ENCODE data around the gene UBE2L3.
A peak's percentile ranks its signal among the peaks of the same experiment; 100 is the strongest.
"Not testable (repeated sequence)": the region's sequence is repeated elsewhere in the genome, so short reads cannot be mapped to it uniquely, and the experiment has no call there.

Gene UBE2L3

DNA sequence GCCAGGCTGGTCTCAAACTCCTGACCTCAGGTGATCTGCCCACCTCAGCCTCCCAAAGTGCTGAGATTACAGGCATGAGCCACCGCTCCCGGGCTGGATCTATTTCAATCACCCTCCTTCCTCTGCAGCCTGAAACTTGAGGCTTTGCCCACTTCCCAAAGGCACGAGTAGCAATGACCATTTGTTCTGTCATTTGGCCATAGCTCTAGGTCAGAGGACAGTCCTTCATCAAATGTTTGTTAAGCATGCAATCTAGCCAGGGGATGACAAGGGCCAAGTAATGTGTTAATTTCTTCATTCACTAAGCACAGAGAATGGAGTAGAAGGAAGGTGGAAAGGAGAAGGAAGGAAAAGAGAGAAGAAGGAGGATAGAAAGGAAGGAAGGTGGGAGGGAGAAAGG is 6.9 kb upstream of the UBE2L3 start:
- not testable (repeated sequence) for H3K9me3 ChIP-seq (ENCODE audit: low read depth, low read length); H3K27ac ChIP-seq; H3K36me3 ChIP-seq (ENCODE audit: insufficient read depth, low read length); H3K9ac ChIP-seq (ENCODE audit: insufficient read length); H3K4me3 ChIP-seq; DNase-seq (ENCODE audit: low read depth, low spot score)

DNA sequence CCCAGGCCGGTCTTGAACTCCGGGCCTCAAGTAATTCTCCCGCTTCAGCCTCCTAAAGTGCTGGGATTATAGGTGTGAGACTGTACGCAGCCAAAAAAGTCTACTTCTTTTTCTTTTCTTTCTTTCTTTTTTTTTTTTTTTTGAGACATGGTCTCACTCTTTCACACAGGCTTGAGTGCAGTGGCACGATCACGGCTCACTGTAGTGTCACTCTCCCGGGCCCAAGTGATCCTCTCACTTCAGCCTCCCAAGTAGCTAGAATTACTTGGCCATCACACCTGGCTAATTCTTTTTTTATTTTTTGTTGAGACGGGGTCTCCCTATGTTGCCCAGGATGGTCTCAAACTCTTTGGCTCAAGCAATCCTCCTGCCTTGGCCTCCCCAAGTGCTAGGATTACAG is 3.6 kb upstream of the UBE2L3 start:
- DNase-seq (ENCODE audit: low read depth, low spot score), result no peak
- TF ChIP-seq POLR2AphosphoS5 (IDR thresholded peaks at IDR 0.05; ENCODE audit: borderline replicate concordance, low read depth, low read length), result no peak
- TF ChIP-seq FOXP2 (optimal IDR thresholded peaks at IDR 0.05; ENCODE audit: control extremely low read depth, extremely low read length, insufficient read depth), result no peak
- no peak for TF ChIP-seq EZH2 (IDR thresholded peaks at IDR 0.05)
- Histone ChIP-seq H3K27ac (no peak overlapping the region), H3K4me3 (no peak overlapping the region), H3K9ac (ENCODE audit: insufficient read length) (no peak overlapping the region), H3K9me3 (ENCODE audit: low read depth, low read length) (no peaks in the 10 kb centered on the region), H3K36me3 (ENCODE audit: insufficient read depth, low read length) (no peaks in the 10 kb centered on the region)

DNA sequence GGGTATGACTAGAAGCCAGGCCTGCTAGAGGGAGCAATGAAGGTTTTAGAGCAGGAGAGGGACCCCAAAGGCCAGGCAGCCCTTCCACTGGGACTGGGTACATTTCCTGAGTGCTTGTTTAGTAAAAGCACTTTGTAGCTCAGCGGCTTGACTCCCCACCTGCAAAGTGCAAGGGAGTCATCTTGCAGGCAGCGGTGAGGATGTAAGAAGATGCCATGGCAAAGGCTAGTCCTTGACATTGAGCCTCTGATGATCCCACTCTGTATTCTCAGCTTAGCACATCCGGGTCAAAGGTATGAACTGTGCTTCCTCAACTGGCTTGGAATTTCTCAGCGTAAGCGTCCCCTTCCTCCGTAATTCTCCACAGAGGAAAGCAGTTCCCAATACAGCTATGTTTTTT is 3.1 kb upstream of the UBE2L3 start:
- no peaks in the 10 kb centered on the region for H3K36me3 ChIP-seq (ENCODE audit: insufficient read depth, low read length)
- DNase-seq (ENCODE audit: low read depth, low spot score), result no peak
- TF ChIP-seq FOXP2 (optimal IDR thresholded peaks at IDR 0.05; ENCODE audit: control extremely low read depth, extremely low read length, insufficient read depth) (no peak), EZH2 (IDR thresholded peaks at IDR 0.05) (no peak), POLR2AphosphoS5 (IDR thresholded peaks at IDR 0.05; ENCODE audit: borderline replicate concordance, low read depth, low read length) (no peak)
- H3K4me3 ChIP-seq, result no peak overlapping the region
- H3K9ac ChIP-seq (ENCODE audit: insufficient read length), result no peak overlapping the region
- no peaks in the 10 kb centered on the region for H3K9me3 ChIP-seq (ENCODE audit: low read depth, low read length)
- H3K27ac ChIP-seq, result no peak overlapping the region

DNA sequence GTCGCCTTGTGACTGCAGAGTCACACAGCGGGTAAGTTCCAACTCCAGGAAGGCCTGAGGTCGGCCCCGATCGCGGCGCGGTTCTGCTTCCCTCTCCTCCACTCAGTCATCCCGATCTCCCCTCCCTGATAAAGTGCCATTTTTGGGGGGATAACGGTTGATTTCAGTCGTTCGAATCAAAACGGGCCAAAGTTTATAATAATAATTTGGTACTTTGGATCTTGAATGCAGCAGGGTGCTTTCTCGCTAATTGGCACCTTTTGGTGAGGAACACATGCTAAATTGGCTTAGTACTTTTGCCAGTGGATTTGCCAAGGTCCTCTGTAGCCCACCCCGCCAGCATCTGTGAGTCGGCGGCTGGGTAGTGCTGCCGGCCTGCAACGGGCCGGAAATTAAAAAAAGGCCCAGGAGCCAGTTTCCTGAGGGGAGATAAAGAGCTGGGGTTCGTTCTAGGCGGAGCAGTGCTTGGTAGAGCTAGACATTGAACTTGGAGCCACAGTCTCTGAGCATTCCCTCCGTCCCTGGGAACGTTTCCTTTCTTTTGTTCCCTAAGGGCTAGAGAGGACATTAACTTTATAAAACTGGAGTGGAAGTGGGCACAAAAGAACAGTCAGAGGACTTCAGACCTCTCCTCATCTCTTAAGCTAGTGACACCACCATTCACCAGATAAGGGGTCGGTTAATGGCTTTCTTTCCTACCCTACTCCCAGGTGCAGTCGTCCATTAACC is 997 bp downstream of the UBE2L3 start:
- peak overlapping the region; percentile 83 for H3K27ac ChIP-seq
- peak overlapping the region; percentile 99 for H3K9ac ChIP-seq (ENCODE audit: insufficient read length)
- no peak for DNase-seq (ENCODE audit: low read depth, low spot score)
- H3K36me3 ChIP-seq (ENCODE audit: insufficient read depth, low read length), result peaks cover 6% of the 10 kb centered on the region; the same call in 1 of the 2 replicates
- peak overlapping the region; percentile 82 for H3K4me3 ChIP-seq
- no peak for TF ChIP-seq FOXP2 (optimal IDR thresholded peaks at IDR 0.05; ENCODE audit: control extremely low read depth, extremely low read length, insufficient read depth)
- TF ChIP-seq EZH2 (IDR thresholded peaks at IDR 0.05), result no peak
- 0 out of 2 replicates have a peak, but pooled peaks have one; percentile 16 for TF ChIP-seq POLR2AphosphoS5 (IDR thresholded peaks at IDR 0.05; ENCODE audit: borderline replicate concordance, low read depth, low read length)
- H3K9me3 ChIP-seq (ENCODE audit: low read depth, low read length), result no peaks in the 10 kb centered on the region

DNA sequence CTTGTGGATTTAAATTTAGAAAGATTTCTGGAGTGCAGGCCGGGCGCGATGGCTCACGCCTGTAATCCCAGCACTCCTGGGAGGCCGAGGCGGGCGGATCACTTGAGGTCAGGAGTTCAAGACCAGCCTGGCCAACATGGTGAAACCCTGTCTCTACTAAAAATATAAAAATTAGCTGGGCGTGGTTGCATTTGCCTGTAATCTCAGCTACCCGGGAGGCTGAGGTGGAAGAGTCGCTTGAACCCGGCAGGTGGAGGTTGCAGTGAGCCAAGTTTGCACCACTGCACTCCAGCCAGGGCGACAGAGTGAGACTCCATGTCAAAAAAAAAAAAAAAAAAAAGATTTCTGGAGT is 1.5 kb downstream of the UBE2L3 start:
- peak overlapping the region; percentile 82 for H3K4me3 ChIP-seq
- not testable (repeated sequence) for H3K9me3 ChIP-seq (ENCODE audit: low read depth, low read length); H3K36me3 ChIP-seq (ENCODE audit: insufficient read depth, low read length); H3K27ac ChIP-seq; DNase-seq (ENCODE audit: low read depth, low spot score)
- H3K9ac ChIP-seq (ENCODE audit: insufficient read length), result peak overlapping the region; percentile 99

DNA sequence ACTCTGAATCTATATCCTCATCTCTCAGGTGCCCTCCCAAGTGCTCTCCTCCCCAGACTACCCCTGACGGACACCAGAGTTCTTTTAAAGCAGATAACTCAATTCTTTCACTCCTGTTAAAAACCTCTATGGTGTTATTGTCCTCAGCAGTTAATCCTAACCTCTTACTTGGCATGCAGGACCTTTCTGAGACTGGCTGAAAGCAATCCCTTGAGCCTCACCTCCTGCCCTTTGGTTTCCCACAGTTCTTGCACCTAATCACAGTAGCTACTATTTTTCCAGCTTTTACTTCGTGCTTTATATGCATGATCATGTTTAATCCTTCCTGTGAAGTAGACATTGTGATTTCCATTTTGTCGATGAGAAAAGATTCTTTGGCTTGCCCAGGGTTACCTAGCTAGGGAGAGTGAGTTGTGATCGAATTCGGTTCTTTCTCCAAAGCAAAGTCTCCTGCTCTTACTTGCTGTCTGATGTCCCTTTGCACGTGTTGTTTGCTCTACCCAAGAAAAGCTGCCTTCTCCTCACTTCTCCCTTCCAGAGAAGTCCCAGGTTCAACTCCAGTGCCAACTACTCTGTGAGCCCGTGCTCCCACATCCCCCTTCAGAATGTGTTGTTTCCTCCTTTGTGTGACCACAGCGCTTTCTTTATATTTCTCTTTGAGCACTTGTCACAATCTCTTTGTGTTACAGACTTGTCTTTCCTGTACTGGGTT is 2.1 kb downstream of the UBE2L3 start:
- Histone ChIP-seq H3K36me3 (ENCODE audit: insufficient read depth, low read length) (peaks cover 6% of the 10 kb centered on the region; the same call in 1 of the 2 replicates), H3K27ac (peak overlapping the region; percentile 65; the same call in 1 of the 2 replicates), H3K4me3 (peak overlapping the region; percentile 82), H3K9ac (ENCODE audit: insufficient read length) (peak overlapping the region; percentile 46), H3K9me3 (ENCODE audit: low read depth, low read length) (no peaks in the 10 kb centered on the region)
- no peak for DNase-seq (ENCODE audit: low read depth, low spot score)
- TF ChIP-seq EZH2 (IDR thresholded peaks at IDR 0.05), result no peak
- no peak for TF ChIP-seq POLR2AphosphoS5 (IDR thresholded peaks at IDR 0.05; ENCODE audit: borderline replicate concordance, low read depth, low read length)
- TF ChIP-seq FOXP2 (optimal IDR thresholded peaks at IDR 0.05; ENCODE audit: control extremely low read depth, extremely low read length, insufficient read depth), result no peak

DNA sequence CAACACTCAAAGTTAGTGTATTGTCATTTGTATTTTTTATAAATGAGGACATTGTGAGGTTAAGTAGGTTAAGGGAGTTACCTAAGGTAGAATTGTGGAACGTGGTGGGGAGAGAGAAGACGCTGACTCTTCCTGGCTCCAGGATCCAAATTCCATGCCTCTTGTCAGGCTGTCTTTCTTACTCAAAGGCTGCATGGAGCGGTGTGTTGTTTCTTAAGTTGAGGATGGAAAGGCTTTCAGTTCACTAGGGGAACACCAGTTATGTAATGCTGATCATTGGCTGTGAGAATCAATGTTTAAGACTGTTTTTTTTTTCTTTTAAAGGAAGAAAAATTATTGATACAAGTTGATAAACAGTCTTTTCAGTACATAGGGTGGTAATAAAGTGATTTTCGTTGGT is 2.9 kb downstream of the UBE2L3 start:
- Histone ChIP-seq H3K9ac (ENCODE audit: insufficient read length) (peak overlapping the region; percentile 46), H3K9me3 (ENCODE audit: low read depth, low read length) (no peaks in the 10 kb centered on the region), H3K27ac (peak overlapping the region; percentile 65), H3K36me3 (ENCODE audit: insufficient read depth, low read length) (peaks cover 6% of the 10 kb centered on the region; the same call in 1 of the 2 replicates), H3K4me3 (peak overlapping the region; percentile 82)
- no peak for DNase-seq (ENCODE audit: low read depth, low spot score)
- TF ChIP-seq POLR2AphosphoS5 (IDR thresholded peaks at IDR 0.05; ENCODE audit: borderline replicate concordance, low read depth, low read length), result no peak
- TF ChIP-seq EZH2 (IDR thresholded peaks at IDR 0.05), result no peak
- no peak for TF ChIP-seq FOXP2 (optimal IDR thresholded peaks at IDR 0.05; ENCODE audit: control extremely low read depth, extremely low read length, insufficient read depth)

DNA sequence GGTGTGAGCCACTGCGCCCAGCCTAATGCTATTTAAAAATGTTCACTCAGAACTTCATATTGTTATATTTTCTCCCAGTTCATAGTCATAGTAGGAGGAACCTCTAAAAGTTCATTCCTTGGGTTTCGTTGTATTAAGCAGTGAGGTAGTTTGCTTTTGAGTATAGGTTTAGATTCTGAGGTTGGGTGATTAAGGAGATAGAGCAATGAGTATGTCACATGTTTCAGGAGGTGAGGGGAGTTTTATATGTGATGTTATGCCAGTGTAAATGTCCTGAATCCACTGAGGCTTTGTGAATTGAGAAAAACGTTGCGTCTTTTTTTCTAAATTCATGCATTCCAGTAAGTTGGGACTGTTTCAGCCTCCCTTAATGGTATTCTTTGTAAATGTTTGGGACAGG is 4.2 kb downstream of the UBE2L3 start:
- H3K9ac ChIP-seq (ENCODE audit: insufficient read length), result no peak overlapping the region
- no peak for DNase-seq (ENCODE audit: low read depth, low spot score)
- no peak overlapping the region for H3K27ac ChIP-seq
- peak overlapping the region; percentile 82; the same call in 1 of the 2 replicates for H3K4me3 ChIP-seq
- H3K36me3 ChIP-seq (ENCODE audit: insufficient read depth, low read length), result peaks cover 6% of the 10 kb centered on the region; the same call in 1 of the 2 replicates
- TF ChIP-seq POLR2AphosphoS5 (IDR thresholded peaks at IDR 0.05; ENCODE audit: borderline replicate concordance, low read depth, low read length) (no peak), FOXP2 (optimal IDR thresholded peaks at IDR 0.05; ENCODE audit: control extremely low read depth, extremely low read length, insufficient read depth) (no peak), EZH2 (IDR thresholded peaks at IDR 0.05) (no peak)
- H3K9me3 ChIP-seq (ENCODE audit: low read depth, low read length), result no peaks in the 10 kb centered on the region
